HEK293T (cell line): ENCODE measurements around the gene LRRC51.

Source experiments
- CTCF ChIA-PET: fragments of 350-600 bp; formaldehyde crosslinking; extraction: SDS; loops from one replicate; lab custom pipeline; 2021; ENCODE audit warnings: antibody characterized with exemption, inconsistent platforms; lab: Yijun Ruan, JAX
- POLR2A ChIA-PET: fragments of 350-600 bp; formaldehyde crosslinking; extraction: SDS; loops from one replicate; lab custom pipeline; 2020; ENCODE audit warnings: antibody characterized with exemption, inconsistent platforms; lab: Yijun Ruan, JAX
- DNase-seq: peaks from one replicate; pipeline ENCODE4 v3.0.0; 2012; ENCODE audit warnings: mixed read lengths; ENCODE audit errors: extremely low spot score
- ARNT ChIP-seq: fragments of 450-650 bp; IDR thresholded peaks from 2 replicates; pipeline ENCODE4 v1.6.1; 2017; ENCODE audit warnings: mild to moderate bottlenecking
- BHLHE40 ChIP-seq: fragments of 450-650 bp; IDR thresholded peaks from 2 replicates; pipeline ENCODE4 v1.6.1; 2016; ENCODE audit warnings: mild to moderate bottlenecking, moderate library complexity, borderline replicate concordance
- CTBP1 ChIP-seq: fragments of 450-650 bp; IDR thresholded peaks from 2 replicates; pipeline ENCODE4 v1.6.1; 2016; ENCODE audit warnings: borderline replicate concordance
- ELF4 ChIP-seq: fragments of 450-650 bp; IDR thresholded peaks from 2 replicates; pipeline ENCODE4 v1.6.1; 2017; ENCODE audit warnings: antibody characterized with exemption
- FOXA1 ChIP-seq: fragments of 450-650 bp; IDR thresholded peaks from 2 replicates; pipeline ENCODE4 v1.6.1; 2016; ENCODE audit warnings: mild to moderate bottlenecking
- FOXK2 ChIP-seq: fragments of 450-650 bp; IDR thresholded peaks from 2 replicates; pipeline ENCODE4 v1.6.1; 2016; ENCODE audit warnings: mild to moderate bottlenecking
- FOXM1 ChIP-seq: fragments of 450-650 bp; IDR thresholded peaks from 2 replicates; pipeline ENCODE4 v1.6.1; 2017; ENCODE audit warnings: mild to moderate bottlenecking, borderline replicate concordance
- HDGF ChIP-seq: fragments of 450-650 bp; IDR thresholded peaks from 2 replicates; pipeline ENCODE4 v1.6.1; 2017; ENCODE audit warnings: antibody characterized with exemption, borderline replicate concordance
- L3MBTL2 ChIP-seq: fragments of 450-650 bp; conservative IDR thresholded peaks from 2 replicates; pipeline ENCODE4 v1.6.1; 2016; ENCODE audit warnings: mild to moderate bottlenecking
- LEF1 ChIP-seq: fragments of 450-650 bp; IDR thresholded peaks from 2 replicates; pipeline ENCODE4 v1.6.1; 2017; ENCODE audit warnings: mild to moderate bottlenecking, borderline replicate concordance
- NFRKB ChIP-seq: fragments of 450-650 bp; IDR thresholded peaks from 2 replicates; pipeline ENCODE4 v1.6.1; 2016; ENCODE audit warnings: mild to moderate bottlenecking, moderate library complexity
- SP1 ChIP-seq: fragments of 450-650 bp; IDR thresholded peaks from 2 replicates; pipeline ENCODE4 v1.6.1; 2017
- SUZ12 ChIP-seq: fragments of 450-650 bp; IDR thresholded peaks from 2 replicates; pipeline ENCODE4 v1.6.1; 2016; ENCODE audit warnings: mild to moderate bottlenecking
- TARDBP ChIP-seq: fragments of 450-650 bp; IDR thresholded peaks from 2 replicates; pipeline ENCODE4 v1.6.1; 2016
- ZNF384 ChIP-seq: fragments of 450-650 bp; IDR thresholded peaks from 2 replicates; pipeline ENCODE4 v1.6.1; 2016
- TF ChIP-seq, protein P1 (sequence below): fragments of 450-650 bp; IDR thresholded peaks from 2 replicates; pipeline ENCODE4 v1.6.1; 2016

LRRC51 gene

DNA sequence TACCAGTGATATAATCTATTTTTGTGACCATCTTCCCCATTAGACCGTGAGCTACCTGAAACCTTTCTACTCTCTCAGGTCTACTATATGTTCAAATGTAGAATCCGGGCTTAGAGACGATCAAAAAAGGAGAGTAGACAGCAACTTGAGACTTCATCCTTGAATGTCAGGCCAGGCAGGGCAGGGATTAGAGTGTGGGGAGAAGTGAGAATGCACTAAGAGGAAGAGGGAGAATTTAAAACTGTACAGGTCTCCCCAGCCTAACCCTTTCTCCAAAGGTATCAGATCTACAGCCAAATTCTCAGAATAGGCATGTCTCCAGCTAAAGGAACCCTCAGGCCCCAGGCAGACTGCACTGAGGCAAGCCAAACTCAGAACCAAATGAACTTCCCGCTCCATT is 21.5 kb downstream of the LRRC51 start:
- ChIA-PET CTCF (no interaction called here), POLR2A (interaction anchor here (0.6 to 1.0 kb wide), 2 partner anchors 10 to 36 kb away, joined by 3 to 4 read pairs; partner anchors contain the start of gene ANAPC15)
- DNase-seq: no peak
- no peak for TF ChIP-seq L3MBTL2

DNA sequence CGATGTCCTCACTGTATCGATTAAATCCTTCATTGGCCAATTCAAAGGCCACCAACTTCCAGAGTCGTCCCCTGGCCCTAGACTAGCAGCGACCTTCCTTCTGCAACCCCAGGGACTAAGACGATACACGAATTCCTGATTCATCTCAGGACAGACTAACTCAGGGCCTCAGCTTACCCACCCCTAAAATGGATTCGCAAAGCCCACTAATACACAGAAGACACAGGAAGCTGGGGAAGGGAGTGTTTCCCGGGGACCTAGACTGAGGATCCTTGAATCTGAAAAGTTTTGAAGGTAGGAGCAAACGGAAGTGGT is 21.9 kb downstream of the LRRC51 start:
- TF ChIP-seq CTBP1: no peak
- no peak for TF ChIP-seq TARDBP
- no peak for TF ChIP-seq ELF4
- no peak for TF ChIP-seq FOXM1
- no peak for TF ChIP-seq FOXA1
- TF ChIP-seq ZNF384: no peak
- TF ChIP-seq SP1: no peak
- TF ChIP-seq L3MBTL2: no peak
- no peak for TF ChIP-seq BHLHE40
- no peak for TF ChIP-seq FOXK2
- TF ChIP-seq ARNT: no peak
- ChIA-PET CTCF (no interaction called here), POLR2A (interaction anchor here (0.6 to 1.0 kb wide), 2 partner anchors 10 to 37 kb away, joined by 3 to 4 read pairs; partner anchors contain the start of gene ANAPC15)
- DNase-seq: no peak

DNA sequence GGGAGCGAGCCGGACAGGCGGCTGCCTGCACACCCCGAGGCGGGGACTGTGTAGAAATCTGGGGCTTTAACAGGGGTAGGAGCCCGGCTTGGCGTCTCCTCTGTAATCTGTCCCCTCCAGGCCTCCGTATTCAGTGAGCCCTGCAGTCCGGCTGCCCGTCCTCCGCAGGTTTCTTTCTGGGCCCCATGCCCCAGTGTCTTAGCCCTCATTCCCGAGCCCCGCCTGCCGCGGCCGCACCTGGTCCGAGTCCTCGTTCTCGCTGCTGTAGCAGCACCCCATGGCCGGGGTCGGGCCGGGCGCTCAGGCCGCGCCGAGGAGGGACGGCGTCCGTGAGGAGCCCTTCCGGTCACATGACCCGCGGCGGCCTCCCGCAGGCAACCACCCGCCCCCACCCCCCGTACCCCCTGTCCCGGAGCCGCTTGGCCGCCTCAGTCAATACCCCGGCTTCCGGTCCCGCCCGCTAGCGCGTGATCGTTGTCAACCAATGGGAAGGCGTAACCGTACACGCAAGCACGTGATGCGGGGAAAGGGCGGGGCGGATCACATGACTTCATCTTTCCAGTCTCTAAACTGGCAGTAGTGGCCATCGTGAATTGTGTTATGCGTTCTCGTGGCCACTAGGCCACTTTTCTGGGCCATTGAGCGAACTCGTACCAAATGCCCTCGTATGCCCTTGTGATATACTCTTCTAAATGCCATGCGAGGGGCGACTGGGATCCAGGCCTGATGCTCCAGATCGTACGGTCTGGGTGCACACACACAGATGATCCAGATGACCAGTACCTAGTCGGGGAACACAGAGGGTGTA is 22.5 kb downstream of the LRRC51 start, which contains the start of gene LAMTOR1:
LAMTOR1 (minus strand) TSS at position 352 of the 808 bp plus-strand sequence; CDS start at position 279, 73 bp downstream.
- POLR2A ChIA-PET: interaction anchor here (1.0 to 1.2 kb wide), 2 partner anchors 9 to 10 kb away, joined by 4 read pairs; partner anchors contain the start of gene ANAPC15
- CTCF ChIA-PET: no interaction called here
- TF ChIP-seq ARNT (no peak), L3MBTL2 (peak; percentile 95), NFRKB (no peak), SUZ12 (no peak), ZNF384 (no peak), SP1 (no peak), TARDBP (no peak), ELF4 (peak; percentile 59), CTBP1 (no peak)
- TF ChIP-seq, protein P1, sequence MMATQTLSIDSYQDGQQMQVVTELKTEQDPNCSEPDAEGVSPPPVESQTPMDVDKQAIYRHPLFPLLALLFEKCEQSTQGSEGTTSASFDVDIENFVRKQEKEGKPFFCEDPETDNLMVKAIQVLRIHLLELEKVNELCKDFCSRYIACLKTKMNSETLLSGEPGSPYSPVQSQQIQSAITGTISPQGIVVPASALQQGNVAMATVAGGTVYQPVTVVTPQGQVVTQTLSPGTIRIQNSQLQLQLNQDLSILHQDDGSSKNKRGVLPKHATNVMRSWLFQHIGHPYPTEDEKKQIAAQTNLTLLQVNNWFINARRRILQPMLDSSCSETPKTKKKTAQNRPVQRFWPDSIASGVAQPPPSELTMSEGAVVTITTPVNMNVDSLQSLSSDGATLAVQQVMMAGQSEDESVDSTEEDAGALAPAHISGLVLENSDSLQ: no peak
- DNase-seq: peak; percentile 95

DNA sequence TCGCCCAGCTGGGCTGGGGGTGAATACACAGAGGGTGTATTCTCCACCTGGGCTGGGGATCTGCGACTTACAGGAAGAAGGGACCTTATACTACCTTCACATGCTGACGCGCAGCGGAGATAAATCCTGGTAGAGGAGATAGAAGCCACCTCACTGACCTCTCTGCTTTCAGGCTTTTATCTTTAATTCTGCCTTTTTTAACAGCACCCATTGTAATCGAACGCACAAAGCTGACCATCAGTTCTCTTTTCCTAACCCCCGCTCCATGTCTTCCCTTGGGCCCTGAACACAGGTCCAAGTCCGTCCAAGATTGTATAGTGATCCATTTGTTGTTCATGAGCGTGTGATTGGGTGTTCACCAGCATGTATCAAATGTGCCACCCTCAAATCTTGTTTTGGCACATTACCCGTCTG is 23.1 kb downstream of the LRRC51 start:
- POLR2A ChIA-PET: interaction anchor here (1.2 kb wide), 1 partner anchor 9 kb away, joined by 4 read pairs; the partner anchor contains the start of gene ANAPC15
- no peak for DNase-seq
- CTCF ChIA-PET: no interaction called here
- TF ChIP-seq FOXK2: no peak
- TF ChIP-seq BHLHE40: no peak
- no peak for TF ChIP-seq L3MBTL2
- no peak for TF ChIP-seq FOXM1
- TF ChIP-seq ARNT: no peak
- TF ChIP-seq ELF4: no peak
- TF ChIP-seq SP1: no peak
- no peak for TF ChIP-seq NFRKB
- no peak for TF ChIP-seq TARDBP
- no peak for TF ChIP-seq FOXA1
- no peak for TF ChIP-seq CTBP1
- TF ChIP-seq LEF1: no peak
- TF ChIP-seq SUZ12: no peak

DNA sequence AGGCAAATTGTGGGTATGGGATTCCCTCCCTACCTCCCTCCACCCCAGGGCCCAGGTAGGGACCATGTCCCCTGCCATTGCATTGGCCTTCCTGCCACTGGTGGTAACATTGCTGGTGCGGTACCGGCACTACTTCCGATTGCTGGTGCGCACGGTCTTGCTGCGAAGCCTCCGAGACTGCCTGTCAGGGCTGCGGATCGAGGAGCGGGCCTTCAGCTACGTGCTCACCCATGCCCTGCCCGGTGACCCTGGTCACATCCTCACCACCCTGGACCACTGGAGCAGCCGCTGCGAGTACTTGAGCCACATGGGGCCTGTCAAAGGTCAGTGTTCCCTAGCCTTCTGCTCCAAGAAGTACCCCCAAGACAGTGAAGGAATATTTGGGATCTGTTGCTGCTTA is 25.2 kb downstream of the LRRC51 start, which contains the start of gene TOMT:
TOMT (plus strand) TSS at position 37 of the 400 bp plus-strand sequence; CDS start at position 65, 28 bp downstream.
- TF ChIP-seq FOXM1 (no peak), ZNF384 (no peak), TARDBP (no peak), FOXA1 (no peak), FOXK2 (no peak), L3MBTL2 (no peak), SUZ12 (no peak), BHLHE40 (no peak), LEF1 (no peak), HDGF (no peak), ARNT (no peak), NFRKB (no peak), SP1 (no peak), CTBP1 (no peak), ELF4 (no peak)
- TF ChIP-seq, protein P1: no peak
- no peak for DNase-seq
- ChIA-PET POLR2A (no interaction called here), CTCF (no interaction called here)

- ChIA-PET POLR2A (interaction anchor here (0.6 to 1.9 kb wide), 16 partner anchors 9 to 184 kb away, joined by 3 to 9 read pairs (median 4); partner anchors contain the start of gene LAMTOR1), CTCF (no interaction called here)
- TF ChIP-seq ZNF384 (no peak), CTBP1 (no peak), ARNT (no peak), ELF4 (no peak), FOXA1 (no peak), FOXK2 (no peak), TARDBP (no peak)
- TF ChIP-seq, protein P1: no peak
- no peak for DNase-seq
Observed at GRCh38 chr11:72111300-72112142, 30.9 kb downstream of the LRRC51 start.
